ENCODE results near the gene PSPH. TPM values are rescaled to one million over a fixed set of nuclear protein-coding genes. Genes with fewer than 3 reads are reported as not detected.
A peak's percentile ranks its signal among the peaks of the same experiment; 100 is the strongest.

PSPH gene
- total RNA-seq, 1 donor from 2014 or later = 42.5 TPM

- no peaks in the 10 kb centered on the region for H3K9me3 Mint-ChIP-seq
- no peak for DNase-seq (ENCODE audit: low read depth, low spot score)
- H3K27ac Mint-ChIP-seq (ENCODE audit: unreplicated experiment) = no peak overlapping the region
- peak overlapping the region; percentile 92 for H3K4me3 Mint-ChIP-seq
- H3K27me3 Mint-ChIP-seq (ENCODE audit: low read depth) = peaks cover 9% of the 10 kb centered on the region
- TF ChIP-seq, protein P1, sequence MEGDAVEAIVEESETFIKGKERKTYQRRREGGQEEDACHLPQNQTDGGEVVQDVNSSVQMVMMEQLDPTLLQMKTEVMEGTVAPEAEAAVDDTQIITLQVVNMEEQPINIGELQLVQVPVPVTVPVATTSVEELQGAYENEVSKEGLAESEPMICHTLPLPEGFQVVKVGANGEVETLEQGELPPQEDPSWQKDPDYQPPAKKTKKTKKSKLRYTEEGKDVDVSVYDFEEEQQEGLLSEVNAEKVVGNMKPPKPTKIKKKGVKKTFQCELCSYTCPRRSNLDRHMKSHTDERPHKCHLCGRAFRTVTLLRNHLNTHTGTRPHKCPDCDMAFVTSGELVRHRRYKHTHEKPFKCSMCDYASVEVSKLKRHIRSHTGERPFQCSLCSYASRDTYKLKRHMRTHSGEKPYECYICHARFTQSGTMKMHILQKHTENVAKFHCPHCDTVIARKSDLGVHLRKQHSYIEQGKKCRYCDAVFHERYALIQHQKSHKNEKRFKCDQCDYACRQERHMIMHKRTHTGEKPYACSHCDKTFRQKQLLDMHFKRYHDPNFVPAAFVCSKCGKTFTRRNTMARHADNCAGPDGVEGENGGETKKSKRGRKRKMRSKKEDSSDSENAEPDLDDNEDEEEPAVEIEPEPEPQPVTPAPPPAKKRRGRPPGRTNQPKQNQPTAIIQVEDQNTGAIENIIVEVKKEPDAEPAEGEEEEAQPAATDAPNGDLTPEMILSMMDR (conservative IDR thresholded peaks at IDR 0.05) = no peak
- peaks cover 16% of the 10 kb centered on the region for H3K36me3 Mint-ChIP-seq (ENCODE audit: low read depth)
- peaks cover 26% of the 10 kb centered on the region for H3K4me1 Mint-ChIP-seq
Observed at GRCh38 chr7:55965805-55966421, 85.3 kb downstream of the PSPH start.

GRCh38 chr7:55965100-55965470, 86.2 kb downstream of the PSPH start:
- Mint-ChIP-seq H3K27ac (ENCODE audit: unreplicated experiment) (peak overlapping the region; percentile 20), H3K27me3 (ENCODE audit: low read depth) (peaks cover 9% of the 10 kb centered on the region), H3K9me3 (no peaks in the 10 kb centered on the region), H3K36me3 (ENCODE audit: low read depth) (peaks cover 11% of the 10 kb centered on the region), H3K4me1 (peaks cover 21% of the 10 kb centered on the region), H3K4me3 (peak overlapping the region; percentile 92)
- TF ChIP-seq, protein P1 (conservative IDR thresholded peaks at IDR 0.05) = no peak
- DNase-seq (ENCODE audit: low read depth, low spot score) = no peak

DNA sequence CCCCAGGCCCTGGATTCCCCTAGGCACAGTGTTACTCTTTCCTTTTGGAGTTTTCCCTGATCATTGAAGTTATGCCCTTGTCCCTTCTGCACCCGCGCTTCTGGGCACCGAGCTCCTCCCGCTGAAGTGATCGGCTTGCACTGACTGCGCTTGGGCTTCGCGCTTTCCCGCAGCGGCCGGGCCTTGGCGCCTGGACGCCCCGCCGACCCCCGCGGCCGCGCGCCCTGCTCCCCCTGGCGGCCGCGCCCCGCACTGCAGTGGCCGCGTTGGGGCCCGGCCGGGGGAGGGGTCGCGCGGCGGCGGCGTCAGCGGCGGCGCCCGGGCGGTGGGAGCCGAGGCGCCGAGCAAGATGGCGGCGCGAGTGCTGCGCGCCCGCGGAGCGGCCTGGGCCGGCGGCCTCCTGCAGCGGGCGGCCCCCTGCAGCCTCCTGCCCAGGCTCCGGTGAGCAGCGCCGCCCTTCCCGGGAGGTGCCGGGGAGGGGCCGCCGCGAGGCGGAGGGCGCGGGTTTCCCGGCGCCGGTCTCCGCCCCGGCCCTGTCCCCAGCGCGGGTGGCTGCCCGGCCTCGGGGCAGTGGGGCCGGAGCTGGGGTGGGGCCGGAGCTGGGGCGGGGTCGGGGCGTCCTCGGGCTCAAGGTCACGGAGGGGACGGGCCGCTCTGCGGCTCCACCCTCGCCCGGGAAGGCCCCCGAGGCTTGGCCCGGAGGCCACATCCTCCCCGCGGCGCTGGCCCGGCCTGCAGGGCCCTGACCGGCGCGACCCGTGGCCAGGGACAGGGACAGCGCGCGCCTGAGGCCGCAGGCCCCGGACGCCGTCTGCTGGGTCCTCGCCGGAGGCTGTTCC, 86.8 kb downstream of the PSPH start, which contains the start of gene NIPSNAP2:
Gene NIPSNAP2, plus strand, starts transcription at position 325 of the 839 bp plus-strand sequence. Its CDS starts 25 bp downstream, at position 350.
- TF ChIP-seq, protein P1 (conservative IDR thresholded peaks at IDR 0.05) = peak; percentile 66

GRCh38 chr7:55963584-55964168, 87.6 kb downstream of the PSPH start:
- DNase-seq (ENCODE audit: low read depth, low spot score) = no peak
- TF ChIP-seq, protein P1 (conservative IDR thresholded peaks at IDR 0.05) = no peak
- Mint-ChIP-seq H3K36me3 (ENCODE audit: low read depth) (peaks cover 3% of the 10 kb centered on the region), H3K4me3 (peak overlapping the region; percentile 79), H3K27me3 (ENCODE audit: low read depth) (peaks cover 9% of the 10 kb centered on the region), H3K4me1 (peaks cover 16% of the 10 kb centered on the region), H3K9me3 (no peaks in the 10 kb centered on the region), H3K27ac (ENCODE audit: unreplicated experiment) (no peak overlapping the region)

More for the DNA sequence above, 86.8 kb downstream of the PSPH start, which contains the start of gene NIPSNAP2:
- Mint-ChIP-seq H3K4me1 (peaks cover 21% of the 10 kb centered on the region), H3K27me3 (ENCODE audit: low read depth) (peaks cover 9% of the 10 kb centered on the region), H3K9me3 (no peaks in the 10 kb centered on the region), H3K4me3 (peak within 1 kb of the TSS; percentile 92), H3K36me3 (ENCODE audit: low read depth) (peaks cover 8% of the 10 kb centered on the region), H3K27ac (ENCODE audit: unreplicated experiment) (peak within 1 kb of the TSS; percentile 20)
- peak; percentile 62 for DNase-seq (ENCODE audit: low read depth, low spot score)

DNA sequence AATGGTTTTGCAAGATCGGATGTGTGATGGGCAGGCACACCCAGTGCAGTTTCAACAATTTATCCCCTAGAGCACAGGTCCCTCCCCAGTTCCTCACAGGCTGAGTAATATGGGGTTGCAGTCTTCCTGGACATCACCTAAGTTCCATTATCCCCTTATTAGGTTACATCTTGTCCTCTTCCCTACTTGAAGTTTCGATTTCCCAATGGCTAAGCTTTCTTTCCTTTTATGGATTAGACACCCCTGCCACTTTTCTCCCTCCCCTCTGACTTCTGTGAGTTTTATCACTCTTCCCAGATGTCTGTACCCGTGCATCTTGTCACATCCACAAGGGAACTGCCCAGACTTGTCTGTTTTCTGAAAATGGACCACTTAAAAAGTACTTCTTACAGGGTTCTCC, 89.2 kb downstream of the PSPH start:
- Mint-ChIP-seq H3K36me3 (ENCODE audit: low read depth) (peaks cover 5% of the 10 kb centered on the region), H3K27me3 (ENCODE audit: low read depth) (peaks cover 9% of the 10 kb centered on the region), H3K9me3 (no peaks in the 10 kb centered on the region), H3K27ac (ENCODE audit: unreplicated experiment) (no peak overlapping the region), H3K4me1 (peaks cover 13% of the 10 kb centered on the region), H3K4me3 (peak overlapping the region; percentile 21)
- TF ChIP-seq, protein P1 (conservative IDR thresholded peaks at IDR 0.05) = no peak
- DNase-seq (ENCODE audit: low read depth, low spot score) = no peak

Other genes with a start within 250 kb of the PSPH start
- not detected in 2 replicates for gene SEPTIN14, start 188.7 kb downstream of the PSPH start, total RNA-seq
- 9.6 and 10.0 TPM in 2 replicates for gene ZNF713, start 164.0 kb downstream of the PSPH start, total RNA-seq
- 20.3 and 22.5 TPM in 2 replicates for gene MRPS17, start 99.6 kb downstream of the PSPH start, total RNA-seq
- gene NIPSNAP2, start 86.9 kb downstream of the PSPH start, total RNA-seq = 51.2 and 54.3 TPM in 2 replicates
- gene CCT6A, start 321 bp upstream of the PSPH start, total RNA-seq = 221 and 229 TPM in 2 replicates
- 82.1 and 85.9 TPM in 2 replicates for gene SUMF2, start 12.8 kb upstream of the PSPH start, total RNA-seq
- gene PHKG1, start 41.5 kb upstream of the PSPH start, total RNA-seq = 1.1 and 1.7 TPM in 2 replicates
- 318 and 330 TPM in 2 replicates for gene CHCHD2, start 55.0 kb upstream of the PSPH start, total RNA-seq
- not detected in 2 replicates for gene NUPR2, start 65.0 kb upstream of the PSPH start, total RNA-seq

Measured in neural crest cell (in vitro differentiated cells).